NT2/D1 (cell line): ENCODE results near the gene VAV2.
A peak's percentile ranks its signal among the peaks of the same experiment; 100 is the strongest.

Experiments used
- DNase-seq: peaks from one replicate; pipeline ENCODE4 v3.0.0-alpha.2; 2011; ENCODE audit warnings: low read depth, low spot score
- H3K27me3 ChIP-seq: 2 replicates; pipeline ENCODE4 v1.6.0; 2011; ENCODE audit warnings: mild to moderate bottlenecking; ENCODE audit not compliant: insufficient read length, insufficient read depth
- H3K36me3 ChIP-seq: 2 replicates; pipeline ENCODE4 v1.6.1; 2011; ENCODE audit warnings: mild to moderate bottlenecking, low read length, mixed read lengths; ENCODE audit not compliant: insufficient read depth, insufficient read length
- H3K4me1 ChIP-seq: 2 replicates; pipeline ENCODE4 v1.5.1; 2011; ENCODE audit not compliant: insufficient read depth, insufficient read length
- H3K4me3 ChIP-seq: 2 replicates; pipeline ENCODE4 v1.5.1; 2011; ENCODE audit warnings: low read depth; ENCODE audit not compliant: insufficient read length
- H3K9ac ChIP-seq: 2 replicates; pipeline ENCODE4 v1.6.0; 2011; ENCODE audit warnings: low read depth; ENCODE audit not compliant: insufficient read length
- H3K9me3 ChIP-seq: 2 replicates; pipeline ENCODE4 v1.5.1; 2011; ENCODE audit warnings: mild to moderate bottlenecking, low read length; ENCODE audit not compliant: insufficient read depth
- SUZ12 ChIP-seq: IDR thresholded peaks from 2 replicates; pipeline ENCODE4 v1.6.1; 2011; ENCODE audit not compliant: insufficient read length, insufficient read depth; ENCODE audit errors: extremely low read depth
- YY1 ChIP-seq: IDR thresholded peaks from 2 replicates; pipeline ENCODE4 v1.6.1; 2011; ENCODE audit not compliant: insufficient read length, insufficient read depth
- ZNF274 ChIP-seq: IDR thresholded peaks from 2 replicates; pipeline ENCODE4 v1.6.1; 2011; ENCODE audit warnings: mild to moderate bottlenecking, low read depth, low read length

The VAV2 gene

DNA sequence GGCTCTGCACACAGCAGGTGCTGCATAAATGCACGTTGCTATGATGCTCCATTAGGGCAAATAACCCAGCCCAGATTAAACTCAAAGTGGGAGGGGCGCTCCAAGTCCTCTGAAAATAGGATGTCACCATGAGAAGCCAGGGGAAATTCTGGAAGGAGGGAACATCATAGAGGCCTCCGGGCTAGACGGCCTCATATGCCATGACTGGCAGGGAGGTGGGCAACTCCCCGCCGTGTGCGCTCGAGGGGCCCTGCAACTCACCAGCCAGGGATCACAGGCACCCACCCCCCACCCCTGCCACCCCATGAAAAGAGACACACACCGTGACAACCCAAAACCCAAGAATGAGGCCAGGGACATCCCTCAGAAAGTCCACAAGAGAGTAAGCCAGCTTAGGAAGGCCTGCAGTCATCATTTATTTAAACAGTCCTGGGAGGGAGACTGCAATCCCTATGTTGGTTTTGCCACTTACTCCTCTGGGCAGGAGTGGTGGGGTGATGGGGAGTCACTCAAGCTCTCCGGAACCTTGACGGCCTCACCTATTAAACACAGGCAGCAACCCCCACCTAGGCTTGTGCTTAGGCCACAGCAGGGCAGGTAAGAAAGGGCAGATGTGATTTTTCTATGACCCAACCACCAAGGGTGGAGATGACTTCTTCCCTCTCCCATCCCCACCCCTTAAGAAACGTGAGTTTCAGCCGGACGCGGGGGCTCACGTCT, 4.0 kb downstream of the VAV2 start:
- Histone ChIP-seq H3K9ac (no peak overlapping the region), H3K27me3 (no peaks in the 10 kb centered on the region), H3K4me1 (peaks cover 13% of the 10 kb centered on the region), H3K9me3 (no peaks in the 10 kb centered on the region), H3K4me3 (no peak overlapping the region), H3K36me3 (peaks cover 29% of the 10 kb centered on the region)
- TF ChIP-seq YY1 = no peak
- no peak for TF ChIP-seq ZNF274
- no peak for TF ChIP-seq SUZ12
- no peak for DNase-seq

DNA sequence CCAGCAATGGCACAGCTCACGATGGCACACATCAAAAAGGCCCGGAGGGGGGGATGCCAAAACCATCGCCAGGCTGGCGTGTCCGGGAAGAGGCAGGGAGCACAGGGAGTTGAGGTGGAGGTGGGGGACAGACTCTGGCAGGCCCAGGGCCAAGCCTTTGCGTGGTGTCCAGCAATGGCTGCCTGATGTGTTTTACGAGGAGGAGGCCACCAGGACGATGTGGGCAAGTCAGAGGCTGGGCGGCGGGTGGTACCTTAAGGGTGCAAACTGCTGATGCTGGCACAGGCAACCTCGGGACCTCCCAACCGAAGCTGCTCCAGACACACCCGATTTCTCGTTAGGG, 4.7 kb downstream of the VAV2 start:
- no peak overlapping the region for H3K9ac ChIP-seq

DNA sequence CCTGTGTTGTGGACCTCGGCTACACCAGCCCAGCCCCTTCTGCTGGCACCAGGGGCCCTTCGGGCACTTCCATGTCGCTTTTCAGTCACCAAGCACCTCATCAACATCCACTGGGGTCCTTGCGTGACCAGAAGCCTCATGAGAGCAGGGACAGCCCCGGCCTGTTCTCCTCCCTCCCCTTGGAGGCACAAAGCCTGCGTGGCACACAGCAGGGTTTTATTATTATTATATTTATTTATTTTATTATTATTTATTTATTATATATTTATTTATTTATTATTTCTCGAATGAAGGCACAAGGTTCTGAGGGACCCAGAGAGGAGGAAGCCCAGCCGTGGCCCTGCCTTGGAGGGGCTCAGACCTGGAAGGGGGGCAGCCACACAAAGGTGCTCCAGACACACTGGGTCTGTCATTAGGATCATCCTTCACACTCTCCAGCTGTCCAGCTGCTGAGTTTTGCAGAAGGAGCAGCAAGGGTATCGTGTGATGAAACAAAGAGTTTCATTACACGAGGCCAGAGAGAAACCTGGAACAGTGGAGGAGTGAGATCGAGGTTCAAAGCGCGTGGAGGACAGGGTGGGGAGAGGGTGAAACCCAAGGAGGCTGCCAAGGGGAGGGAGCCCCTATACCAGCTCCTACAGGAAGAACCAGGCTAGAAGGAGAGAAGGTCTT, 5.2 kb downstream of the VAV2 start:
- no peak for TF ChIP-seq YY1
- no peak for TF ChIP-seq ZNF274
- TF ChIP-seq SUZ12 = no peak
- Histone ChIP-seq H3K9ac (no peak overlapping the region), H3K4me3 (no peak overlapping the region), H3K9me3 (no peaks in the 10 kb centered on the region), H3K27me3 (no peaks in the 10 kb centered on the region), H3K4me1 (peaks cover 20% of the 10 kb centered on the region), H3K36me3 (peaks cover 31% of the 10 kb centered on the region)
- no peak for DNase-seq

More for the DNA sequence above, 4.7 kb downstream of the VAV2 start:
- Histone ChIP-seq H3K4me1 (peaks cover 15% of the 10 kb centered on the region), H3K27me3 (no peaks in the 10 kb centered on the region), H3K36me3 (peaks cover 31% of the 10 kb centered on the region), H3K9me3 (no peaks in the 10 kb centered on the region), H3K4me3 (no peak overlapping the region)
- no peak for DNase-seq
- no peak for TF ChIP-seq ZNF274
- TF ChIP-seq SUZ12 = no peak
- no peak for TF ChIP-seq YY1

DNA sequence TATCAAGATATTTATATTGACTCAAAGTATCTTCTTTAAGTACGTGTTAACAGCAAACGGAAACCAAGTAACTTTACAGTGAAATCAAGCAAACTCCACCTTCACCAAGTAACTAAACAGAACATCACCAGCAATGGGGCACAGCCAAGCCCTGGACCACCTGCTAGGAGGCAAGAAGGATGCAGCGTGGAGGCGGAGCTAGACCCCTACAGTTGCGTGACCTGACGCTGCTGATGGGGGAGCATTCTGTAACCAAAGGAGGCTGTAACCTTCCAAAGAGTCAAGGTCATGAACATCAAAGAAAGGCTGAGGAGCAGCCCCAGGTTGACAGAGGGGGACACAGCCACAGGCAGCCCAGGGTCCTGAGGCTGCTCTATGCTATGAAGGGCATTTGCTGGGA, 6.1 kb downstream of the VAV2 start:
- Histone ChIP-seq H3K9me3 (no peaks in the 10 kb centered on the region), H3K4me3 (no peak overlapping the region), H3K36me3 (peaks cover 38% of the 10 kb centered on the region), H3K9ac (no peak overlapping the region), H3K4me1 (peaks cover 20% of the 10 kb centered on the region), H3K27me3 (no peaks in the 10 kb centered on the region)
- no peak for DNase-seq
- no peak for TF ChIP-seq SUZ12
- TF ChIP-seq YY1 = no peak
- TF ChIP-seq ZNF274 = no peak

DNA sequence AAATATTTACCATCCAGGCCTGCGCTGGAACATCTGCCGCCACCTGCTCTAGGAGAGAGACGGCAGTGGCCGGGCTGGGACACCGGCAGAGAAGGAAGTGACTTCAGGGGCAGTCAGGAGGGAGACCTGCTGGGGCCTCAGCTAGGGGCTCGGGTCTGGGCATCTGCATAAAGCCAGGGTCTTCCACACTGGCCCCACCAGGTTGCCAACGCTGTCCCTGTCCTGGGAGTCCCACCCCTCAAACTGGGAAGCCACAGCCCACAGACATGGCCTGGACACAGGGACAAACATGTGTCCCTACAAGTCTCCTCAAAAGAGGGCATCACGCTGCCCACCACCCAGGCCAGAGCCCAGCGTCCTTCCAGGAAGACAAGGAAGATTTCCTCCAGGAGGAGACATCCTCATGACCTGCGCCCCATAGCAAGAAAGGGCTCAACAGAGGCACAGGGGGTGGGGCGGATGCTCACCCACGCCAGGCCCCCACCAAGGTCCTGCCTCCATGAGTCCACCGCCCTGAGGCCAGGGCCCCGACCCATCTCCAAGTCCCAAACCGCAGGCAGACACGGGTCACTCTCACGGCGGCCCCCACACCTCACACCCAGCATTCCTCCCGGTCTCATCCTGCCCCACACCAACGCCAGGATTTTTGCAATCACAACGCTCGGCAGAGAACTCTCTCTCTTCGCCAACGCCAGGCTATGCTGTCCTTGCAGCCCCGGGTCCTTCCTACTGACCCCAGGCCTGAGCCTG, 9.0 kb downstream of the VAV2 start:
- peak overlapping the region; percentile 21 for H3K9ac ChIP-seq
- no peak for DNase-seq
- no peaks in the 10 kb centered on the region for H3K9me3 ChIP-seq
- H3K4me3 ChIP-seq = no peak overlapping the region
- no peak for TF ChIP-seq YY1
- TF ChIP-seq SUZ12 = no peak
- no peak for TF ChIP-seq ZNF274
- H3K36me3 ChIP-seq = peaks cover 48% of the 10 kb centered on the region
- H3K4me1 ChIP-seq = peaks cover 34% of the 10 kb centered on the region
- no peaks in the 10 kb centered on the region for H3K27me3 ChIP-seq

DNA sequence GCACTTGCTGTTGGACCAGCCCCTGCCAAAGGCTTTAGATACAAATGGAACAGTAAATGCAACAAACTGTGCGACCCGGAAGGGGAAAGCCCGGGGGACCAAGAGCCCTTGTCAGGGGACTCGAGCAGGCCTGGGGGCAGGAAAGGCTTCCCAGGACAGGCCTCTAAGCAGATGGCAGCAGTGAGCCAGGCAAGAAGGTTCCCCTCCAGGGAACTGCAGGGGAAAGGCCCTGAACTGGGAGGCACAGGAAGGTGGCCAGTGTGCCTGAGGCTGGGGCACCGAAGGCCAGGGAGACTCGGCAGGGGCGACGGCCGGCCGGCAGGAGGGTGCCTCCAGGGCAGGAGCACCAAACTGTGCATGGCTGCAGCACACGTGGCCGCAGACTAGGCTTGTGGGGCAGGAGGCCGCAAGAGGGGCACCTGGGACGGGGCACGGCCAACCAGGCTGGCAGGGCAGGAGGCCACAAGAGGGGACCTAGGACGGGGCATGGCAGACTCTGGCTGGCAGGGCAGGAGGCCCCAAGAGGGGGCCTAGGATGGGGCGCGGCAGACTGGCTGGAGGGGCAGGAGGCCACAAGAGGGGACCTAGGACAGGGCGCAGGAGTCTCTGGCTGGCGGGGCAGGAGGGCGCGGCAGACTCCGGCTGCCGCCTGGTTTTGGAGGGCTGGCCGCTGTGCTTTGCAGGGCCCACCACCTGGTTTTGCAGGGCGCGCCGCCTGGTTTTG, 10.0 kb downstream of the VAV2 start:
- no peak for DNase-seq
- Histone ChIP-seq H3K27me3 (no peaks in the 10 kb centered on the region), H3K36me3 (peaks cover 48% of the 10 kb centered on the region), H3K4me3 (no peak overlapping the region), H3K9me3 (no peaks in the 10 kb centered on the region), H3K9ac (no peak overlapping the region), H3K4me1 (peaks cover 42% of the 10 kb centered on the region)
- TF ChIP-seq SUZ12 = no peak
- TF ChIP-seq ZNF274 = no peak
- no peak for TF ChIP-seq YY1

DNA sequence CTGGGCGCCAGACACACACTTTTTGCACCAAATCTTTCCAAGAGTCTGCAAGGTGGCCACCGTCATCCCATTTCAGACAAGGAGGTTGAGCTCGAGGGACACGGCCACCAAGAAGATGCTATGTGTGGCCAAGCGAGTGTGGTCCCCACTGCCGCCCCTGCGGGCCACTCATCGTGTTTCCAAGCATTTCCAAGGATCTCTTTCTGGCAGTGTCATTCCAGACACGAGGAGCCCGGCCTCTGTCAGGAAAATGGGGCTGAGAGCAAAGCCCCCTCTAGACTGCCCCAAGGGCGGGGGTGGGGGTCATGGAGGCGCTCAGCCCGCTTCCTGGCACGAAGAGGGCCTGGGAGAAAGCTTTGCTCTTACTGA, 10.6 kb downstream of the VAV2 start:
- Histone ChIP-seq H3K9me3 (no peaks in the 10 kb centered on the region), H3K4me1 (peaks cover 43% of the 10 kb centered on the region), H3K36me3 (peaks cover 49% of the 10 kb centered on the region), H3K4me3 (no peak overlapping the region), H3K27me3 (no peaks in the 10 kb centered on the region), H3K9ac (no peak overlapping the region)
- no peak for TF ChIP-seq SUZ12
- TF ChIP-seq ZNF274 = no peak
- no peak for TF ChIP-seq YY1
- no peak for DNase-seq
